Measurements from ENCODE around the gene CD53.

GRCh38 chr1:110945626-110946025 lies 72.7 kb downstream of the CD53 start:
- TF ChIP-seq CTCF (IDR thresholded peaks at IDR 0.05) (no peak), POLR2AphosphoS5 (IDR thresholded peaks at IDR 0.05; ENCODE audit: insufficient read depth in 1 of 2, low read depth in 1 of 2) (no peak), POLR2A (IDR thresholded peaks at IDR 0.05) (no peak)

Measured in vagina (tissue), 2 donors.